WTC11 (cell line): ENCODE data around the gene ATAD2B.

Experiments used
- ATF3 ChIP-seq: sonication (generic); formaldehyde crosslinking; conservative IDR thresholded peaks from 2 replicates; pipeline ENCODE4 v1.8.1; 2022; ENCODE audit warnings: mild to moderate bottlenecking, missing genetic modification reagents
- CTCF ChIP-seq: fragments of 200-600 bp; IDR thresholded peaks from 2 replicates; pipeline ENCODE4 v1.8.0; 2022; ENCODE audit warnings: antibody characterized with exemption
- E2F4 ChIP-seq: sonication (generic); formaldehyde crosslinking; IDR thresholded peaks from 2 replicates; pipeline ENCODE4 v1.8.1; 2022; ENCODE audit warnings: low read depth, mild to moderate bottlenecking, moderate library complexity, missing genetic modification reagents, borderline replicate concordance
- E2F5 ChIP-seq: sonication (generic); formaldehyde crosslinking; IDR thresholded peaks from 2 replicates; pipeline ENCODE4 v1.8.1; 2022; ENCODE audit warnings: mild to moderate bottlenecking, moderate library complexity, missing genetic modification reagents
- FOXK1 ChIP-seq: sonication (generic); formaldehyde crosslinking; IDR thresholded peaks from 2 replicates; pipeline ENCODE4 v1.8.0; 2022; ENCODE audit warnings: mild to moderate bottlenecking, moderate library complexity, missing genetic modification reagents
- JUN ChIP-seq: sonication (generic); formaldehyde crosslinking; IDR thresholded peaks from 2 replicates; pipeline ENCODE4 v1.8.0; 2023; ENCODE audit warnings: mild to moderate bottlenecking, missing genetic modification reagents
- MAX ChIP-seq: sonication (generic); formaldehyde crosslinking; IDR thresholded peaks from 2 replicates; pipeline ENCODE4 v1.8.0; 2022; ENCODE audit warnings: mild to moderate bottlenecking, missing genetic modification reagents

- TF ChIP-seq CTCF (no peak), FOXK1 (CRISPR knock-in tag) (no peak), JUN (CRISPR knock-in tag) (no peak), ATF3 (CRISPR knock-in tag) (no peak), E2F5 (no peak), E2F4 (CRISPR knock-in tag) (no peak), MAX (no peak)
Measured at GRCh38 chr2:23754970-23755369, 172.0 kb downstream of the ATAD2B start.
